ENCODE measurements around the gene TSPAN17. TPM values are rescaled to one million over a fixed set of nuclear protein-coding genes. Genes with fewer than 3 reads are reported as not detected.
"Not testable (repeated sequence)": the region's sequence is repeated elsewhere in the genome, so short reads cannot be mapped to it uniquely, and the experiment has no call there.

The TSPAN17 gene
- 10 to 100 TPM; 16.4 to 36.4 (median 30.6) TPM for total RNA-seq

- no peaks in the 10 kb centered on the region for H3K36me3 ChIP-seq
- peak in 2 of 4 donors; percentile 55 to 69 for TF ChIP-seq POLR2A (IDR thresholded peaks at IDR 0.05)
- TF ChIP-seq CTCF (IDR thresholded peaks at IDR 0.05), result no peak
- WGBS, 2 donors, result 0% methylated on average over 6 of the region's 63 CpGs; no CpG with 5 or more reads in 1 of the 2 donors
- intact Hi-C loops (cut with DNase I), result no loop called here
- peak; percentile 96 for DNase-seq
- H3K4me1 ChIP-seq, result peaks cover 21 to 46% (median 23%) of the 10 kb centered on the region in 3 donors
- no peaks in the 10 kb centered on the region for H3K9me3 ChIP-seq
- peak within 1 kb of the TSS; percentile 71 to 85 (median 82) for H3K27ac ChIP-seq
- H3K4me3 ChIP-seq, result peak within 1 kb of the TSS; percentile 54 to 82 (median 69)
- H3K27me3 ChIP-seq, result no peaks in the 10 kb centered on the region
These were observed at the start of gene TSPAN17 for GRCh38 chr5:176647030-176647842. Gene TSPAN17 (plus strand): TSS chr5:176647484. CDS start chr5:176647616, 132 bp downstream.

- H3K27ac ChIP-seq; H3K9me3 ChIP-seq; DNase-seq; H3K36me3 ChIP-seq; intact Hi-C loops (cut with DNase I); H3K4me3 ChIP-seq: not testable (repeated sequence)
- 90 to 92% methylated on average over 16 of the region's 19 CpGs for WGBS, 2 donors
- H3K4me1 ChIP-seq, result peaks cover 3 to 12% (median 8%) of the 10 kb centered on the region in 3 donors
- H3K27me3 ChIP-seq, result peaks cover 0 to 42% (median 0%) of the 10 kb centered on the region in 4 donors
These were observed 47.4 kb upstream of the TSPAN17 start for GRCh38 chr5:176599749-176600430.

- H3K27me3 ChIP-seq, result peaks cover 0 to 24% (median 0%) of the 10 kb centered on the region in 4 donors
- no peaks in the 10 kb centered on the region for H3K9me3 ChIP-seq
- H3K4me3 ChIP-seq, result no peak overlapping the region
- peaks cover 0 to 5% (median 4%) of the 10 kb centered on the region in 3 donors for H3K4me1 ChIP-seq
- TF ChIP-seq CTCF (IDR thresholded peaks at IDR 0.05), result no peak
- TF ChIP-seq POLR2A (IDR thresholded peaks at IDR 0.05), result no peak
- intact Hi-C loops (cut with DNase I), result no loop called here
- H3K36me3 ChIP-seq, result no peaks in the 10 kb centered on the region
- WGBS, 2 donors, result 76 to 79% methylated on average over 12 of the region's 12 CpGs
- no peak overlapping the region for H3K27ac ChIP-seq
- DNase-seq, result no peak
These were observed 45.3 kb upstream of the TSPAN17 start for GRCh38 chr5:176601901-176602482.

GRCh38 chr5:176603091-176603490, 44.2 kb upstream of the TSPAN17 start:
- intact Hi-C loops (cut with DNase I), result no loop called here
- no peak overlapping the region for H3K4me3 ChIP-seq
- H3K27me3 ChIP-seq, result peaks cover 0 to 17% (median 0%) of the 10 kb centered on the region in 4 donors
- 34 to 53% methylated on average over 2 of the region's 2 CpGs for WGBS, 2 donors
- no peaks in the 10 kb centered on the region for H3K4me1 ChIP-seq
- no peak overlapping the region for H3K27ac ChIP-seq
- no peaks in the 10 kb centered on the region for H3K36me3 ChIP-seq
- H3K9me3 ChIP-seq, result no peaks in the 10 kb centered on the region
- TF ChIP-seq POLR2A (IDR thresholded peaks at IDR 0.05) (no peak), CTCF (IDR thresholded peaks at IDR 0.05) (no peak)
- no peak for DNase-seq

- WGBS, 2 donors, result 80 to 100% methylated on average over 1 to 3 of the region's 3 CpGs
- H3K9me3 ChIP-seq, result no peaks in the 10 kb centered on the region
- no peaks in the 10 kb centered on the region for H3K36me3 ChIP-seq
- no peak for TF ChIP-seq POLR2A (IDR thresholded peaks at IDR 0.05)
- TF ChIP-seq CTCF (IDR thresholded peaks at IDR 0.05), result no peak
- no peak overlapping the region for H3K4me3 ChIP-seq
- H3K27me3 ChIP-seq, result peaks cover 0 to 35% (median 0%) of the 10 kb centered on the region in 4 donors
- H3K4me1 ChIP-seq, result peaks cover 11 to 19% (median 13%) of the 10 kb centered on the region in 3 donors
- DNase-seq, result no peak
- intact Hi-C loops (cut with DNase I), result no loop called here
- no peak overlapping the region for H3K27ac ChIP-seq
These were observed 41.3 kb upstream of the TSPAN17 start for GRCh38 chr5:176606032-176606431.

Measured in esophagus squamous epithelium (tissue), 5 donors.